Urinary bladder (tissue), 4 donors: ENCODE data around the gene KIF3C. TPM values are rescaled to one million over a fixed set of nuclear protein-coding genes. Genes with fewer than 3 reads are reported as not detected.
"Not testable (repeated sequence)": the region's sequence is repeated elsewhere in the genome, so short reads cannot be mapped to it uniquely, and the experiment has no call there.

ENCODE experiments used
- DNase-seq: peaks from one replicate; pipeline ENCODE4 v3.0.0-alpha.2; 2015; ENCODE audit errors: extremely low spot score
- H3K27ac ChIP-seq: one replicate; pipeline ENCODE4 v1.5.1; 2013; ENCODE audit warnings: low read depth, mild to moderate bottlenecking, moderate library complexity
- H3K36me3 ChIP-seq: one replicate; pipeline ENCODE4 v1.6.1; 2013; ENCODE audit warnings: mild to moderate bottlenecking, moderate library complexity; ENCODE audit not compliant: insufficient read depth
- H3K4me1 ChIP-seq: one replicate; pipeline ENCODE4 v1.6.1; 2013; ENCODE audit warnings: mild to moderate bottlenecking, moderate library complexity; ENCODE audit not compliant: insufficient read depth
- H3K4me3 ChIP-seq: one replicate; pipeline ENCODE4 v1.5.1; 2013; ENCODE audit warnings: low read depth, low read length
- WGBS: extraction: QIAGEN DNeasy Blood & Tissue Kit; methylation state at CpG from one replicate; pipeline ENCODE4 v1.1.7; 2013; 5-methylcytosine and 5-hydroxymethylcytosine counted together
- polyA plus RNA-seq: library from polyadenylated mRNA; stranded (reverse); fragments of 200-250 nt; gene quantifications from one replicate; pipeline ENCODE4 v1.2.3, GENCODE V29; 2013
- total RNA-seq: library from RNA; depleted of rRNA; stranded (reverse); fragments of >200 nt; gene quantifications from one replicate; pipeline ENCODE4 v1.2.3, GENCODE V29; 2014
- donor health status: healthy with polysubstance abuse.
- donor health status: healthy.

KIF3C gene
- total and polyA plus RNA-seq, 2 donors, result 5.4 to 6.9 TPM

DNA sequence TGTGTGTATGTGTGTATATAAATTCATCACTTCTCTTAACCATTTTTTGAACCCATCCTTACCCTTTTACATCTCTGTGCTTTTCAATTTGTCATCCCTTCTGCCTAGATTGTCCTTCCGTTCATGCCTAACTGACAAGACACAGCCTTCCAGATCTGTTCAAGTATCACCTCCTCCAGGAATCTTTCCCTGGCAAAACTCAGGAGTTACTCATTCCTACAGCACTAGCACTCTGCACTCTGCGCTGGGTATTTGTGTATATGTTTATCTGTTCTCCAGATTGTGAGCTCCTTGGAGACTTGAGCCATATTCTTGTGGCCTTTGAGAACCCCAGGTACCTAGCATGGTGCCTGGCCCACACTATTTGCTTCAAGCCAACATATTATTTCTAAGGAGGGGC lies 77.2 kb downstream of the KIF3C start:
- no peak for DNase-seq
- no peaks in the 10 kb centered on the region for H3K36me3 ChIP-seq
- H3K27ac ChIP-seq, result no peak overlapping the region
- H3K4me3 ChIP-seq, result no peak overlapping the region
- H3K4me1 ChIP-seq, result no peaks in the 10 kb centered on the region
- 62% methylated on average over 2 of the region's 2 CpGs for WGBS

DNA sequence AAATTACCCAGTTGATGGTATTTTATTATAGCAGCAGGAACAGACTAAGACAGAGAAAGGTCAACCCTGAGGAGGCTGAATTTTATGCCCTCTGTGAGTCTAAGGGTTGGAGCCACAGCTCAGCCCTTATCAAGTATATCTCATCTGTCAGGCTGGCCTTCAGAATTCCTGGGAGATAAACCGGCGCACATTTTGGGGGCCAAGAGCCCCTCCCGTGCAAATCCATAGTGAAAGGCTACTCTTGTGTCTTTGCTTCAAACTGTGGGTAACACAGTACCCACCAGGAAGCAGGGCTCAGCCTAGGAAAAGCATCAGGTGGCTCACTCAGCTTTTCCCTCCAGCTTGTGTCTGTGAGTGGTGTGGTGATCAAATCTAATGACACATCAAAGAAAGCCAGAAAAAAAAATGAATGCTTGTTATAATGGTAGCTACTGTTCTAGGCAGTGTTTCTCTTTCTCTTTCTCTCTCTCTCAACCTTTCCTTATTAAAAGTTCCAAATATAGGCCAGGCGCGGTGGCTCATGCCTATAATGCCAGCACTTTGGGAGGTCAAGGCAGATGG lies 79.0 kb downstream of the KIF3C start:
- H3K4me1 ChIP-seq, result no peaks in the 10 kb centered on the region
- 70% methylated on average over 5 of the region's 5 CpGs for WGBS
- H3K27ac ChIP-seq, result no peak overlapping the region
- DNase-seq, result no peak
- no peaks in the 10 kb centered on the region for H3K36me3 ChIP-seq
- H3K4me3 ChIP-seq, result no peak overlapping the region

DNA sequence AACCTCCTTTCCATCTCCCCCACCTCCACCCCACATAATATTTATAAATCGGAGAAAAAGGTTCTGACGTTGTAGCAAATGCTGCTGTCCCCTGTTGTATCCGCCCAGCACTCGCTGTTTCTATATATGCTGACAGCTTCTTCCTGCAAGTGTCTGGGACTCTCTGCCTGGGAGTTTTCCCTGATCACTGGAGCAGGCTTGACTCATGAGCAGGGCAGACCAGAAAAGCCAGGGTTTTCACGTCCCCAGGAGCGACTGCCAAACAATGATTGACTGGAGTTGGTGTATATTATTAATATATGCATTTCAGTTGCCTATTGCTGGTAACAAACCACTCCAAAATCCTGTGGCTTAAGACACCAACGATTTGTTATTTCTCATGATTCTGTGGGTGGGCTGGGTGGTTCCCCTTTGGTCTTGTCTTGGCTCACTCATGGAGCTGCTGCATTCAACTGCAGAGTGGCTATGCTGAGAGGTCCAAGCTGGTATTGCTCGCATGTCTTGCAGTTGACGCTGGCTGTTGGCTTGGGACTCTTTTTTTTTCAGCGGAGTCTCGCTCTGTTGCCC lies 82.8 kb downstream of the KIF3C start:
- H3K4me1 ChIP-seq, result no peaks in the 10 kb centered on the region
- no peak overlapping the region for H3K4me3 ChIP-seq
- WGBS, result 56% methylated on average over 11 of the region's 11 CpGs
- no peak overlapping the region for H3K27ac ChIP-seq
- no peaks in the 10 kb centered on the region for H3K36me3 ChIP-seq
- no peak for DNase-seq

DNA sequence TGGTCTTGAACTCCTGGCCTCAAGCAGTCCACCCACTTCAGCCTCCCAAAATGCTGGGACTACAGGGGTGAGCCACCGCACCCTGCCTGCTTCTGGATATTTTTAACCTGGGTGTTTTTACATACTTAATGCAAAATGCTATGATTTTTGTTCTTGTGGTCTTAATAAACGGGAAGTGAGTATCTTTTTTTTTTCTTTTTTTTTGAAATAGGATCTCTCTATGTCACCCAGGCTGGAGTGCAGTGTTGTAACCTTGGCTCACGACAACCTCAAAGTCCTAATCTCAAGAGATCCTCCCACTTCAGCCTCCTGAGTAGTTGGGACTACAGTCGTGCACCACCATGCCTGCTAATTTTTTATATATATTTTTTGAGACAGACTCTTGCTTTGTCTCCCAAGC lies 84.8 kb downstream of the KIF3C start:
- Histone ChIP-seq H3K4me1 (no peaks in the 10 kb centered on the region), H3K36me3 (no peaks in the 10 kb centered on the region), H3K4me3 (no peak overlapping the region), H3K27ac (no peak overlapping the region)
- no peak for DNase-seq
- WGBS, result 80% methylated on average over 4 of the region's 4 CpGs

DNA sequence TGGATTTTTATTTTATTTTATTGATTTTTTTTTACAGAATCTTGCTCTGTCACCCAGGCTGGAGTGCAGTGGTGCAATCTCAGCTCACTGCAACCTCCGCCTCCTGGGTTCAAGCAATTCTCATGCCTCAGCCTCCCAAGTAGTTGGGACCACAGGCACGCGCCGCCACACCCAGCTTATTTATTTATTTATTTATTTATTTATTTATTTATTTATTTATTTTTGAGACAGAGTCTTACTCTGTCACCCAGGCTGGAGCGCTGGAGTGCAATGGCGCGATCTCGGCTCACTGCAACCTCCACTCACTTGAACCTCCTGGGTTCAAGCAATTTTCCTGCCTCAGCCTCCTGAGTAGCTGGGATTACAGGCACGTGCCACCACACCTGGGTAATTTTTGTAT lies 86.0 kb downstream of the KIF3C start:
- H3K4me3 ChIP-seq, DNase-seq, H3K4me1 ChIP-seq, H3K36me3 ChIP-seq, H3K27ac ChIP-seq: not testable (repeated sequence)
- 86% methylated on average over 9 of the region's 9 CpGs for WGBS

DNA sequence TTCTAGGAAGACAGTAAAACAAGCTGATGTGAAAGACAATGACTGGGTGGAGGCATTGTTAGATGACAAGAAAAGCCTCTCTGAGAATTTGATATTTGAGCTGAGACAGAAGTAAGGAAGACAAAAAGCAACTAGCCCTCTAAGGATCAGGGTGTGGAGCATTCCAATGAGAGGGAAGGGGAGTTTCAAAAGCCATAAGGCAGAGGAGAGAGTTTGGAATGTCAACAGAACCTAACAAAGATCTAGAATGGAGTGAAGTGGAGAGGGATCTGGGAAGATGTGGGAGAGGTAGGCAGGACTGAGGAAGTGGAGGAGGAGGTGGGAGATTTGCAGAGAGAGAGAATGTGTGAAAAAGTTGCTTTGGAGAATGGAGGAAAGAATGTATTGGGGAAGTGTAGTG lies 86.7 kb downstream of the KIF3C start:
- no peak overlapping the region for H3K27ac ChIP-seq
- H3K4me1 ChIP-seq, result no peaks in the 10 kb centered on the region
- DNase-seq, result no peak
- H3K4me3 ChIP-seq, result no peak overlapping the region
- no peaks in the 10 kb centered on the region for H3K36me3 ChIP-seq

DNA sequence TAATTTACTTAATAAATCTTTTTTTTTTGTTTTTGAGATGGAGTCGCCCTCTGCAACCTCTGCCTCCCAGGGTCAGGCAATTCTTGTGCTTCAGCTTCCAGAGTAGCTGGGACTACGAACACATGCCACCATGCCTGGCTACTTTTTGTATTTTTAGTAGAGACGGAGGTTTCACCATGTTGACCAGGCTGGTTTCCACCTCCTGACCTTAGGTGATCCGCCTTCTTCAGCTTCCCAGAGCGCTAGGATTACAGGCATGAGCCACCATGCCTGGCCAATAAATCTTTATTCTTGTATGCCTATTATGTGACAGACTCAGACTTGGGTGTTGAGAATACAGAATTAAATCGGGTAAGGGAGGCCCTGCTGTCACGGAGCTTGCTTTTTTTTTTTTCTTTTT lies 87.3 kb downstream of the KIF3C start:
- no peak overlapping the region for H3K27ac ChIP-seq
- 82% methylated on average over 7 of the region's 7 CpGs for WGBS
- H3K4me1 ChIP-seq, result no peaks in the 10 kb centered on the region
- H3K4me3 ChIP-seq, result no peak overlapping the region
- no peaks in the 10 kb centered on the region for H3K36me3 ChIP-seq
- no peak for DNase-seq

DNA sequence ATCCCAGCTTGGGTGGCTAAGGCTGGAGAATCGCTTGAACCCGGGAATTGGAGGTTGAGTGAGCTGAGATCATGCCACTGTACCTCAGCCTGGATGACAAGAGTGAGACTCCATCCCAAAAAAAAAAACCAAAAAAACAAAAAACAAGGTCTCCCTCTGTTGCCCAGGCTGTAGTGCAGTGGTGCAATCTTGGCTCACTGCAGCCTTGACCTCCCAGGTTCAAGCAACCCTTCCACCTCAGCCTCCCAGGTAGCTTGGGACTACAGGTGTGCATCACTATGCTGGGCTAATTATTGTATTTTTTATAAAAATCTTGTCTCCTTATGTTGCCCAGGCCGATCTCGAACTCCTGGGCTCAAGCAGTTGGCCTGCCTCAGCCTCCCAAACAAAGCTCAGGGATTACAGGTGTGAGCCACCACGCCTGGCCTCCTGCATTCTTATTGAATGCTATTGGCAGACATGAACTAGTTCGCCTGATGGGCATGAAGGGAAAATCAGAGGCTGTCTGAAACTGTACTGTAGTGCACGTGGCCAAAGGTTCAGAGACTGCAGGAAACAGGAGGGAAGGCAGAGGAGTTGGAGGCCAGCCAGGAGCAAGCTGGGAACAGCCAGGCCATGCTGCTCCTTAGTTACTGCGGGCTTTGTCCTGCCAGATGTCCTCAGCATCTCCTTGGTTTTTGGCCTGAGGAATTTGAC lies 88.0 kb downstream of the KIF3C start:
- H3K4me3 ChIP-seq, result no peak overlapping the region
- H3K4me1 ChIP-seq, result no peaks in the 10 kb centered on the region
- WGBS, result 69% methylated on average over 8 of the region's 8 CpGs
- DNase-seq, result no peak
- no peak overlapping the region for H3K27ac ChIP-seq
- H3K36me3 ChIP-seq, result no peaks in the 10 kb centered on the region

DNA sequence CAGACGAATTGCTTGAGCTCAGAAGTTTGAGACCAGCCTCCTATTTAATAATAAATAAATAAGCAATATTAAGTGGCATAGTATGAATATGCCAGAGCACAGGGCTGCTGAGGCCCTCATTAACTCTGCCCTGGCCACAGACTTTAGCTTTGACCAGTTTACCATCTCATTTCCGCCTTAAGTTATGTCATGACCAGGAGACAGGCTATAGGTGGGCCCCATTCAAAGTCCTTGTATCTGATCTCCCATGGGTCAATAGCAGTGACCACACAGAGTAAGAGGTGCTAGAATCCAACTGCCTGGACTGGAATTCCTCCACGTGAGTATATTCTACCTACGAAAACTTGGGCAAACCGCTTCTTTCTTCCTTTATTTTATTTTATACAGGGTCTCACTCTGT lies 90.6 kb downstream of the KIF3C start:
- Histone ChIP-seq H3K4me1 (no peaks in the 10 kb centered on the region), H3K36me3 (no peaks in the 10 kb centered on the region), H3K4me3 (no peak overlapping the region), H3K27ac (no peak overlapping the region)
- whole genome bisulfite sequencing, result 85% methylated on average over 5 of the region's 5 CpGs
- no peak for DNase-seq

DNA sequence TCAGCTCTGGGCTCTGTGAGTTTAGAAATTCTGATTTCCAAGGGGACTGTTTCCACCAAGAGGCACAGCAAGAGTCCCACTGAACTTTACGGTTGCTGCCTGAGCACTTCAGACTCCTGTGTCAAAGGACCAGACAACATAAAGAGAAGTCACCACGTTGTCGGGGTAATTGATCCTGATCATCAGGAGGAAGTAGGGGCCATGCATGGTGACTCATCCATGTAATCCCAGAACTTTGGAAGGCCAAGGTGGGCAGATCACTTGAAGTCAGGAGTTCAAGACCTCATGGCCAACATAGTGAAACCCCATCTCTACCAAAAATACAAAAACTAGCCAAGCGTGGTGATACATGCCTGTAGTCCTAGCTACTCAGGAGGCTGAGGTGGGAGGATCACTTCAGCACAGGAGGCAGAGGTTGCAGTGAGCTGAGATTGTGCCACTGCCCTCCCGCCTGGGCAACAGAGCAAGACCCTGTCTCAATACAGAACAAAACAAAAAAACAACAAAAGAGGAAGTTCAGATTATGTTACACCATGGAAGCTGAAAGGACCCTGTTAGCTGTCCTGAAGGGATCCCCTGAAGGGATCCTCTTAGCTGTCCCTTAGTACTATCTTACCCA lies 94.6 kb downstream of the KIF3C start:
- no peak overlapping the region for H3K4me3 ChIP-seq
- H3K4me1 ChIP-seq, result no peaks in the 10 kb centered on the region
- H3K36me3 ChIP-seq, result no peaks in the 10 kb centered on the region
- no peak overlapping the region for H3K27ac ChIP-seq
- DNase-seq, result no peak
- 81% methylated on average over 5 of the region's 5 CpGs for WGBS

DNA sequence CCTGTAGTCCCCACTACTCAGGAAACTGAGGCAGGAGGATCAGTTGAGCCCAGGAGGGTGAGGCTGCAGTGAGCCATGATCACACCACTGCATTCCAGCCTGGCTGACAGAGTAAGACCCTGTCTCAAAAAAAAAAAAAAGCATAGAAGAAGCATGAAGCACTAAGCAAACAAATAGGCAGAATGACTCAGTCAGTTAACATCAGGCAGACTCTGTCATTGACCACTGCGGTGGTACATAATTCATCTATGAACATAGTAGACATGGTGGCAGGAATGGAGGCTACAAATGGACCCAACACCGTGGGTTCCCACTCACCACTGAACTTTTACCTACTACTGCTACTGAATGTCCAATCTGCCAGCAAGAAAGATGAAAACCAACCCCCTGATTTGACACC lies 96.4 kb downstream of the KIF3C start:
- 89% methylated on average over 2 of the region's 2 CpGs for WGBS
- no peak overlapping the region for H3K4me3 ChIP-seq

DNA sequence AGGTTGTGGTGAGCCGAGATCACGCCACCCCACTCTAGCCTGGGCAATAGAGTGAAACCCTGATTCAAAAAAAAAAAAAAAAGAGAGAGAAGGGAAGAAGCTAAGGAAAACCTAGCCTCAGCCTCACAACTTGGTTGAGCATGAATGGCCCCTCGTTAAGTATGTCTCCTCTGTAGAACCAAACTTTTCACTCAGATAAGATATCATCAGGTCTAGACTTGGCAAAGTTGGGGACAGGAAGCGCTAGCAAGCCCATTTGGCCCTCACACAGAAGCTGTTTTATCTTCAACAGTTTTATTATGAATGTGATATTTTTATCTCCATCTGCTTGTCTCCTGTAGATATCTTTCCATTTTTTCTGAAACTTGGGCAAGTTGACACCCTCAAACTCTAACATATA lies 100.5 kb downstream of the KIF3C start:
- no peaks in the 10 kb centered on the region for H3K36me3 ChIP-seq
- H3K4me3 ChIP-seq, result no peak overlapping the region
- WGBS, result 77% methylated on average over 4 of the region's 4 CpGs

More for the DNA sequence above, 96.4 kb downstream of the KIF3C start:
- Histone ChIP-seq H3K4me1 (no peaks in the 10 kb centered on the region), H3K27ac (no peak overlapping the region), H3K36me3 (no peaks in the 10 kb centered on the region)
- DNase-seq, result no peak

DNA sequence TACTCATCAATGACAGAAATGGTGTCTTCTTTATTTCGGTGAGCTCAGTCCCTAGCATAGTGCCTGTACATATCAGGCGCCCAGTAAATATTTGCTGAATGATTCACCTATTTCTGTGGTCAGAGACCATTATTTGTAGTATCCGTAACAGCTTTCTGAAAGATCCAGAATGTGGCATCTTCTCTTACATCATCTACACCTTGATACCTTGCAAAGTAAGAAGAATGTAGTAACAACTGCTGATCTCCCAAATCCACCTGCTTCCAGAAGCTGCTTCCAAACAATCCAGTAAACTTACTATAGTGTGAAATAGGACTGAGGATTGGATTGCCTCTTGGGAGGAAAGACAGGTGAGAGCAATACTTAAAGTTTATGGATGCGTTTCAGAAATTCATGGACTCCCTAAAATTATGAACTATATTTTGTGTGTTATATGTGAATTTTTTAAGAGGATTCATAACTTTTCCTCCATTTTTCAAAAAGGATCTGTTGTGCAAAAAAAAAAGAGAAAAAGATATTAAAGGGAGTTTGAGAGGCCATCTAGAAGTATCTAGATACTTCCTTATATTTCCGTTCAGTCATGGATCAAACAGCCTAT lies 103.1 kb downstream of the KIF3C start:
- H3K4me1 ChIP-seq, result no peaks in the 10 kb centered on the region
- no peak overlapping the region for H3K4me3 ChIP-seq
- WGBS, result 79% methylated on average over 5 of the region's 5 CpGs
- no peak overlapping the region for H3K27ac ChIP-seq
- no peaks in the 10 kb centered on the region for H3K36me3 ChIP-seq
- no peak for DNase-seq

More for the DNA sequence above, 100.5 kb downstream of the KIF3C start:
- no peak for DNase-seq
- Histone ChIP-seq H3K4me1 (no peaks in the 10 kb centered on the region), H3K27ac (no peak overlapping the region)
